Left renal cortex interstitium (tissue), 4 donors: ENCODE measurements around the gene APP. TPM values are rescaled to one million over a fixed set of nuclear protein-coding genes. Genes with fewer than 3 reads are reported as not detected.

ENCODE experiments used
- DNase-seq, 4 donors: peaks; one replicate each; pipeline ENCODE4 v3.0.0-alpha.2; 2013; ENCODE audit warnings: low read depth in 4 of 4, low spot score in 2 of 4, missing footprints in 1 of 4
- polyA plus RNA-seq, 4 donors: library from polyadenylated mRNA; unstranded; fragments of 120-200 nt; gene quantifications; one replicate each; pipeline ENCODE4 v1.2.1, GENCODE V29; 2013; ENCODE audit not compliant: insufficient read length in 4 of 4

The APP gene
- polyA plus RNA-seq, 4 donors = 778 to 959 (median 848) TPM

- no peak for DNase-seq
Observed at GRCh38 chr21:26130249-26130881, 40.2 kb downstream of the APP start.

GRCh38 chr21:26127918-26128317, 42.7 kb downstream of the APP start:
- DNase-seq = no peak

GRCh38 chr21:26127073-26127814, 43.3 kb downstream of the APP start:
- DNase-seq = no peak

- DNase-seq = no peak
Observed at GRCh38 chr21:26126168-26126553, 44.4 kb downstream of the APP start.

GRCh38 chr21:26125433-26126167, 45.0 kb downstream of the APP start:
- DNase-seq = no peak

GRCh38 chr21:26124896-26125295, 45.7 kb downstream of the APP start:
- DNase-seq = no peak

GRCh38 chr21:26124421-26124833, 46.1 kb downstream of the APP start:
- no peak for DNase-seq

GRCh38 chr21:26123012-26123411, 47.6 kb downstream of the APP start:
- no peak for DNase-seq

- no peak for DNase-seq
Observed at GRCh38 chr21:26120828-26121227, 49.7 kb downstream of the APP start.

- no peak for DNase-seq
Observed at GRCh38 chr21:26119906-26120305, 50.7 kb downstream of the APP start.

GRCh38 chr21:26118938-26119540, 51.5 kb downstream of the APP start:
- DNase-seq = no peak

- no peak for DNase-seq
Observed at GRCh38 chr21:26117972-26118367, 52.6 kb downstream of the APP start.

- no peak for DNase-seq
Observed at GRCh38 chr21:26117324-26117971, 53.1 kb downstream of the APP start.

GRCh38 chr21:26116456-26117011, 54.0 kb downstream of the APP start:
- no peak for DNase-seq

- DNase-seq = no peak
Observed at GRCh38 chr21:26115899-26116298, 54.7 kb downstream of the APP start.

- no peak for DNase-seq
Observed at GRCh38 chr21:26115305-26115704, 55.3 kb downstream of the APP start.

- no peak for DNase-seq
Observed at GRCh38 chr21:26112975-26113374, 57.6 kb downstream of the APP start.

GRCh38 chr21:26112127-26112742, 58.3 kb downstream of the APP start:
- no peak for DNase-seq

- DNase-seq = no peak
Observed at GRCh38 chr21:26110715-26111114, 59.9 kb downstream of the APP start.

- no peak for DNase-seq
Observed at GRCh38 chr21:26107429-26107828, 63.1 kb downstream of the APP start.
